ENCODE results near the gene ZNF618.

ZNF618 gene

GRCh38 chr9:113940077-113940476, 64.0 kb downstream of the ZNF618 start:
- no peak for DNase-seq

- DNase-seq, result no peak
These were observed 64.9 kb downstream of the ZNF618 start for GRCh38 chr9:113941056-113941455.

GRCh38 chr9:113941526-113941925, 65.4 kb downstream of the ZNF618 start:
- DNase-seq, result no peak

- no peak for DNase-seq
These were observed 67.3 kb downstream of the ZNF618 start for GRCh38 chr9:113943112-113944009.

DNA sequence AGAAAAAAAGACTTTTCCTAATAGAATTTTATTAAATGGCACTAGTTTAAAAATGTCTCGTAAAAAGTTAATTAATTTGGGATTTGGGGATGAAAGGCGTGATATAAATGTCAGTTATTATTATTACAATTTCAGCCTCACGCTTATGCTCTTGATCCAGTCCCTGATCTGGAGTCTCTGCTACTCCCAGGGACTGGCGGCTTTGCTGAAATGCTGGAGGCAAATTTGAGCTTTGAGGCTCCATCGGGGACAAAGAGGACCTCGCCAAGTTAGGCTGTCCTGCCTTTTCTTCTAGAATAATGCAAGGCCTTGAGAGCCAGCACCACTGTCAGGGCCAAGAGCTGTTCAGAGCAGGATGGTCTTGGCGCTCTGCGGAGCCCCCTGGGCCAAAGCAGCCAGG, 69.7 kb downstream of the ZNF618 start:
- no peak for DNase-seq

- DNase-seq, result no peak
These were observed 70.5 kb downstream of the ZNF618 start for GRCh38 chr9:113946496-113947115.

- DNase-seq, result no peak
These were observed 71.8 kb downstream of the ZNF618 start for GRCh38 chr9:113947941-113948340.

DNA sequence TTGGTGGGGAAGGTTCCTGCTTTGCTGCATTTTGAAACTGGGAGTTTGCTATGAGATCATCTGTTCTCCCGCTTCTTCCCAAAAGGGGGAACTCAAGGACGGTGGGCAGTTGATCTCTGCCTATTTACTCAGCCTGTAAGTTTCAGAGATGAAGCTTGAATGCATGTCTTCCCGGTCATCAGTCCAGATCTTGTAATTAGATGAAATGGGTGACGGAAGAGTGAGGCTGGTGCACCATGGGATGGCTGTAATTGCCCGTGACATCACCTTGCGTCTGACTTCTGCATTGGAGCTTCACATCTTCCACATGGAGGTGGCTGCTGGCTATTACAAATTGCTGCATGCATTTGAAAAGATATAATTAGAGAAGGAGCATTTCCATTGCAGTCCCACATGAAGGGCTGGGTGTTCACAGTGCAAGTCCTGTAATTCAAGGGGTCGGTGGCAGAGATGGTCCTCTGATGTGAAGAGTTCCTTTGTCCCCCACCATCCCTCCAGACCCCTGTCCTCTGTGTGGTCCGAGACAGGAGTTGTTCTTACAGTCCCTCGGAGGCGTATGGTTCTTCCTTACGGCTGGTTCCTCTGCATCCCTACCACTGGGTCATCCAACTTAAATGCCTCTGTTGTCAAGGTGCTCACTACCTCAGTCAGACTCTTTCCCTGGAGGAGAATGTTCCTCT, 72.9 kb downstream of the ZNF618 start:
- no peak for DNase-seq

DNA sequence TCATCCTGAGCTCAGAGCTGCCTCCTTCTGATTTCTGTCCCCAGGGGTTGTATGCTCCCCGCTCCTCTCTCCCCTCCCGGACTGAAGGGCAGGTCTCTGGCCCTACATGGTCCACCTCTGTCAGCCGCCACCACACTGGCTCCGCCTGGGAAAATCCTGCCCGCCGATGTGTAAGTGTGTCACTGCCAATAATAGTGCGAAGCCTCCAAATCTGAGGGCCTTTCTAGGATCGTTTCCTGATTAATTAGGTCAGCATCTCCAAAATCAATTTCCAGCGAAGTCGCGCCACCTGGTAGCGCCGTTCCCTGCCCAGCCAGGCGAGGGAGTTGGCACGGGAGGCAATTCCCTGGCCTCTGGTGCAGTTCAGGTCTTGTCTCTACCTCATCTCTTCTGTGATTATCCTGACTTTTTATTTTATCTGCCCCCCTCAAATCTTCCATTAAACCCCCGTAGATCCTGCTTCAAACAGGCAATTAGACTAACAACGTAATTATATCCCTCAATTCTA, 73.5 kb downstream of the ZNF618 start:
- DNase-seq, result no peak

DNA sequence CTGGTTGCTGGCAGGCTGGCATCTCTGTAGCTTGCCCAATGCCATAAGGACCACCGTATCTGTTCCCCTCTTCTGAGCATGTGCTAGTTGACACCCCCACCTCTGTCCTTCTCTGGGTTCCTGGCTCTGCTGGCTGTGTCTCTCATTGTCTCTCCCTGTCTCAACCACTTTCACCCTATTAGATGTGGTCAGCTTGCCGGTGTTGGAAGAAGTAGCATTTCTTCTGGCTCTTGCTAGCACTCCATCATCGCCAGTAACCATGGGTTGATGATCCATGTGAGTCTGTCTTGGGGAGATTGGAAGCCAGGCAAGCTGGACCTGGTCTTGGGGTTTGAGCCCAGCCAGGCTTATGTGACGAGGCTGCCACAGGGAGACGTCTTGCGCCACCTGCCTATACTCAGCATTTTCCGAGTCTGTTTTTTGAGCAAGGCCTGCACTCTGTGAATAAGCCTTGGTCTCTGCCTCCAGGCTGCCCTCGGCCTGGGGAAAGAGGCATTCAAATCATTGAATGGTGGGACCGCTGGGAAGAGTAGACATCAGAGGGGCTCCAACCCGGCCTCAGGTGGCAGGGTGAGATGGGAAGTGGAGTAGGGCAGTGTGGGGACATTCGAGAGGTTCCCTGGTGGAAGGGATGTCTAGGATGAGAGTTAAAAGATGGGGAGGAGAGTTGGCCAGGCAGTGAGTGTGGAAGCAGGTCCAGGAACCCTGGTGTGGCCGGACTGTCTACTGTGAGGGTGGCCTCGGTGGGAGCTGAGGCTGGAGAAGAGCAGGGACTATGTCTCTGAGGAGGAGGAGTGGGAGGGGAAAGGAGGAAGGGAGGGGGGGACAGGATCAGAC, 74.3 kb downstream of the ZNF618 start:
- DNase-seq, result no peak

GRCh38 chr9:113951032-113951372, 74.9 kb downstream of the ZNF618 start:
- no peak for DNase-seq

- no peak for DNase-seq
These were observed 76.6 kb downstream of the ZNF618 start for GRCh38 chr9:113952676-113953075.

DNA sequence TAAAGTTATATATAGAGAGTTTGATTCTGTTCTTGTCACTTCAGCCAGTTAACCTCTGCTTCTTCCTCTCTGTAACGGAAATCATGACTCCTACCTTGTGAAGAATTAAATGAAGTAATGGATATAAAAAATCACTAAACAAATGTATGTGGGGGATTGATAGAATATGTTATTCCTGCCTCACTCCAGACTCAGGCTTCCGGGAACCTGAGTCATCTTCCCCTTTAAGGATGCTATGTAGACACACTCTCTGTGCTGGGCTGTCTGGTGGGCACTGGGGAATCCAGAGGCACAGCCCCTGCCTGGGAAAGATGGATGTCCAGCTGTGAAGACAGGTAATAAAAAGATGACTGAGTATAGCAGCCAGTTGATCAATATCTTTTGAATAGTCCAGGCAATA, 77.4 kb downstream of the ZNF618 start:
- no peak for DNase-seq

GRCh38 chr9:113954591-113954990, 78.5 kb downstream of the ZNF618 start:
- DNase-seq, result no peak

DNA sequence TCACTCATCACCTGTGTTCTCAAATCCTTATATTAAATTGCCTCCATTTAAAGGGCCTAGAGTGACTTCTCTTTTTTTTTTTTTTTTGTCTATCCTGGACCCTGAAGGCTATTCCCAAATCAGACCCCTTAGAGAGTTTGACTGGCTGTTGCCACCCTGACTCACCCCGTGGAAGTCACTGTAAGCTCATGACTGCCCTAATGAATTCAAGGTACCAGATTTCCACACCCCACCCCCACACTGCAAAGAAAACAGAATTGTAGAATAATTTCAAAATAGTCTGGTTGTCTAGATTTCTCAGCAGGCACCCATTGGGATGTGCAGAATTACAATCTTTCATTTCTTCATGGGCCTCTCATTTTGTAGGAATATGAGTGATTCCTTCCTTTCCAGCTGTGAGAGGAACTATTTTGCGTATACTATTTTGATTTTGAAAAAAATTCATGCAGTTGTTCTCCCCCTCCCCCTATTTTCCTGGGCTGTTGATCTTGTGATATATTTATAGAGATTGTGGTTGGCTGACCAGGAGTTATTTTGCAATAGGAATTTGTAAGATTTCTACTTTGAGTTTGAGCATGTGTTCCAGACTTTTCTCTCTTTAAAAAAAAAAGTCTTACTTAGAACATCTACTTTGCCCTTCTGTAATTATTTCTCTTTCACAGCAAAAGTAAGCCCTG, 79.1 kb downstream of the ZNF618 start:
- DNase-seq, result no peak

DNA sequence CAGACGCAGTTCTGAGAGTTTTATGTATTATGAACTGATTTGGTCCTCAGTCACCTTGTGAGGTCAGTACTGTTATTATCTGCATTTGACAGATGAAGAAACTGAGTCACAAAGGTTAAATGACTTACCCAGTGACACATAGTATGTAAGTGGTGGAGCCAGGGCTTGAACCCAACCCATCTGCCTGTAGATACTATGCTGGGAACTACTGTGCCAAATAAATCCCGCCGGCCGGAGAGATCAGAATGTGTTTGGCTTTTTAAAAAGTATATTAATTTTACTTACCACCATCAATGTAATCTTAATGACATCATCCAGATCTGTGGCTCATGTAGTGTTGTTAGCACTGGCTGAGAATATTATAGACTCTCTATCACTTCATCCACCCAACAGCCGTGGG, 80.8 kb downstream of the ZNF618 start:
- no peak for DNase-seq

GRCh38 chr9:113957351-113957750, 81.2 kb downstream of the ZNF618 start:
- DNase-seq, result no peak

DNA sequence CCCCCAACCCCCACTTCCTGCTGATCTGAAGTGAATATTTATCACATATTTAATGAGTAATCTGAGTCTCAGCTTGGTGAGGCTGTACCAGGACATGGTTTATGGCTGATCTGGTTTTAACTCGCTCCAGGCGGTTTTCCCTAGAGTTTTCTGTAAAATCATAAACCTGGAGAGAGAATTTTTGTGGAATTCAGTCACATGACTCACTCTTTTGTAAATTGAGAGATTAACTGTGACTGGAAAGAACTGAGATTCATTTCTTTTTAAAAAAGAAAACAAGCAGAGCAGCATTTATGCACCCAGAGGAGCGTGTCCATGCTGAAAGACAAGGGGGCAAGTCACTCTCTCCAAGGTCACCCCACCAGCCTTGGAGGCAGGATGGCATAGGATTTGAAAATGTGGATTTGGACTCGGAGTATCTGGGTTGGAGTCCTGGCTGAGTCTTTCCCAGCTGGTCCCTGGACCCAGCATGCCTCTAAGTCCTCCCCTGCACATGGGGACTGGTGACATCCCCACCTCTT, 81.8 kb downstream of the ZNF618 start:
- DNase-seq, result no peak

DNA sequence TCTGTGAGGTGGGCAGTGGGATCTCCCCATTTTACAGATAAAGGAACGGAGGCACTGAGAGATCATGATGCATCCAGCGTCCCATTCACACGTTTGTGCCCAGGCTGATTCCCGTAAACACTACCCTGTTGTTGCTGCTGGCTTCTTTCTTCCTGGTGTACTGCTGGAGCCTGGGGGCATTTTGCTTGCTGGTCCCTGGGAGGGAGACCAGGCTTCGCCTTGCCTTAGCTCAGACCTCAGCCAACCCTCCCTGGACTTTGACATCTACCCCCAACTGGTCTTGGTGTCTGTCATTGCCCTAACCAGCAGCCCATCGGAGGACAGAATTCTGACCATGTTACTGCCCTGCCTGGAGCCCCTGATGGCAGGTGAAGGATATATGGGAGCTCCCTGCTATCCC, 82.4 kb downstream of the ZNF618 start:
- DNase-seq, result no peak

GRCh38 chr9:113960768-113961167, 84.7 kb downstream of the ZNF618 start:
- no peak for DNase-seq

- no peak for DNase-seq
These were observed 86.3 kb downstream of the ZNF618 start for GRCh38 chr9:113962396-113962795.

DNA sequence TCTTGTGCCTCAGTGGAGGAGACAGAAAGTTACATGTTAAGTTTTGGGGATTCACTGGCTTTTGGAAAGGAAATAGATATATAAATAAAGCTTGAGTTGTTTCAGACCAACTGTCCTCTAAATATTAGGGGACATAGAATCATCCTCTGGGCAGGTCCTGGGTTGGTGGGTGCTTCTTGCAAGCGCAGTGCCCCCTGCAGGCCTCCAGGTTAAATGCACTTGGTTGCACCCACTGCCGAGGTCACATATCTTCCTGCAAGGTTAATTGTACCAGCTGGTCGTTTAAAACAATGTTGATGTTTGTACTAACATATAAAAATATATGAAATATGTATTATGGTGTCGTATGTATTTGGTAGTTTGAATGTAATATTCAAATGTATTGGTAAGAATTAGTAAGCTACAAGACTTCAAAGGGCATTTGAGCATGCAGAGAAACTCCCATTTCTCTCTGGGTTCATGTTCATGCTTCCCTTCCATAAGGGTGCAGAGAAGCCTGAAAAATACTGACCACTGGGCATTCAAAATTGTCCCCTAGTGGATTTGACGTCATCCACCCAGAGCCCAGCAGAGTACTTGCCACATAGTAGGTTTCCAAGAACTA, 87.0 kb downstream of the ZNF618 start:
- DNase-seq, result peak; percentile 10
